H9 (cell line): ENCODE results near the gene MYOD1. TPM values are rescaled to one million over a fixed set of nuclear protein-coding genes. Genes with fewer than 3 reads are reported as not detected.

Experiments
- DNase-seq: peaks from one replicate; pipeline ENCODE4 v3.0.0-alpha.2; 2017
- H2AFZ ChIP-seq: one replicate; pipeline ENCODE4 v1.6.1; 2013; ENCODE audit warnings: mild to moderate bottlenecking, low read length, control low read depth, moderate library complexity
- H2AK5ac ChIP-seq: 2 replicates; pipeline ENCODE4 v1.6.1; 2013; ENCODE audit warnings: low read length, control low read depth, mixed read lengths; ENCODE audit not compliant: insufficient read length
- H2BK120ac ChIP-seq: one replicate; pipeline ENCODE4 v1.6.1; 2013; ENCODE audit warnings: low read depth, mild to moderate bottlenecking, low read length, control low read depth, inconsistent platforms; ENCODE audit not compliant: poor library complexity, severe bottlenecking
- H2BK12ac ChIP-seq: 2 replicates; pipeline ENCODE4 v1.6.1; 2013; ENCODE audit warnings: low read length, control low read depth, mixed read lengths, low read depth; ENCODE audit not compliant: insufficient read length
- H2BK15ac ChIP-seq: 2 replicates; pipeline ENCODE4 v1.6.1; 2013; ENCODE audit warnings: low read depth, low read length, control low read depth
- H2BK20ac ChIP-seq: one replicate; pipeline ENCODE4 v1.6.1; 2013; ENCODE audit warnings: low read depth, mild to moderate bottlenecking, low read length, control low read depth, inconsistent platforms; ENCODE audit not compliant: poor library complexity, severe bottlenecking
- H2BK5ac ChIP-seq: 2 replicates; pipeline ENCODE4 v1.6.1; 2013; ENCODE audit warnings: low read length, control low read depth, mixed read lengths; ENCODE audit not compliant: insufficient read length
- H3K14ac ChIP-seq: 2 replicates; pipeline ENCODE4 v1.6.1; 2013; ENCODE audit warnings: low read length, control low read depth; ENCODE audit not compliant: insufficient read depth
- H3K18ac ChIP-seq: 2 replicates; pipeline ENCODE4 v1.6.1; 2013; ENCODE audit warnings: low read depth, mild to moderate bottlenecking, mixed read lengths, low read length, control low read depth; ENCODE audit not compliant: insufficient read length
- H3K23ac ChIP-seq: 2 replicates; pipeline ENCODE4 v1.6.1; 2013; ENCODE audit warnings: low read length, control low read depth, mixed read lengths, low read depth; ENCODE audit not compliant: insufficient read length
- H3K23me2 ChIP-seq: 2 replicates; pipeline ENCODE4 v1.6.1; 2013; ENCODE audit warnings: low read depth, mild to moderate bottlenecking, mixed read lengths, low read length, control low read depth; ENCODE audit not compliant: insufficient read length, poor library complexity, severe bottlenecking
- H3K27ac ChIP-seq: 2 replicates; pipeline ENCODE4 v1.5.1; 2013; ENCODE audit warnings: low read length, control low read depth, mixed read lengths, low read depth; ENCODE audit not compliant: insufficient read length
- H3K27me3 ChIP-seq: 2 replicates; pipeline ENCODE4 v1.6.1; 2013; ENCODE audit warnings: low read length, control low read depth, inconsistent platforms; ENCODE audit not compliant: insufficient read depth
- H3K4ac ChIP-seq: 2 replicates; pipeline ENCODE4 v1.6.1; 2013; ENCODE audit warnings: low read depth, mild to moderate bottlenecking, control low read depth, inconsistent platforms, low read length, moderate library complexity
- H3K4me1 ChIP-seq: 2 replicates; pipeline ENCODE4 v1.6.1; 2013; ENCODE audit warnings: low read length, control low read depth, inconsistent platforms; ENCODE audit not compliant: insufficient read depth
- H3K4me2 ChIP-seq: 2 replicates; pipeline ENCODE4 v1.6.1; 2013; ENCODE audit warnings: low read length, control low read depth, mixed read lengths; ENCODE audit not compliant: insufficient read length, insufficient read depth
- H3K56ac ChIP-seq: 2 replicates; pipeline ENCODE4 v1.6.1; 2013; ENCODE audit warnings: low read depth, mild to moderate bottlenecking, mixed read lengths, low read length, control low read depth; ENCODE audit not compliant: insufficient read length
- H3K79me1 ChIP-seq: 2 replicates; pipeline ENCODE4 v1.6.1; 2013; ENCODE audit warnings: low read depth, mild to moderate bottlenecking, moderate library complexity, low read length, control low read depth, inconsistent platforms; ENCODE audit not compliant: insufficient read depth, poor library complexity, severe bottlenecking
- H3K79me2 ChIP-seq: 2 replicates; pipeline ENCODE4 v1.6.1; 2013; ENCODE audit warnings: low read length, control low read depth, inconsistent platforms; ENCODE audit not compliant: insufficient read depth
- H3K9ac ChIP-seq: 2 replicates; pipeline ENCODE4 v1.6.1; 2013; ENCODE audit warnings: low read length, control low read depth, mixed read lengths; ENCODE audit not compliant: insufficient read length; ENCODE audit errors: extremely low read depth
- H3K9me3 ChIP-seq: one replicate; pipeline ENCODE4 v1.6.1; 2013; ENCODE audit warnings: low read depth, low read length, inconsistent platforms; ENCODE audit not compliant: control insufficient read depth
- H3T11ph ChIP-seq: one replicate; pipeline ENCODE4 v1.6.1; 2013; ENCODE audit warnings: mild to moderate bottlenecking, low read length, control low read depth, inconsistent platforms
- H4K20me1 ChIP-seq: one replicate; pipeline ENCODE4 v1.6.1; 2013; ENCODE audit not compliant: control insufficient read depth, insufficient read length, insufficient read depth
- H4K5ac ChIP-seq: 2 replicates; pipeline ENCODE4 v1.6.1; 2013; ENCODE audit warnings: low read depth, mild to moderate bottlenecking, mixed read lengths, low read length, control low read depth; ENCODE audit not compliant: insufficient read length
- H4K8ac ChIP-seq: replicated peaks from 2 replicates; pipeline ENCODE4 v1.6.1; 2013; ENCODE audit warnings: low read length, control low read depth, mixed read lengths, low read depth; ENCODE audit not compliant: insufficient read length
- H4K91ac ChIP-seq: 2 replicates; pipeline ENCODE4 v1.6.1; 2013; ENCODE audit warnings: low read depth, mild to moderate bottlenecking, moderate library complexity, mixed read lengths, low read length, control low read depth; ENCODE audit not compliant: insufficient read length
- H3K27ac Mint-ChIP-seq, 3 experiments: 2 replicates in 2 of 3; 3 replicates in 1 of 3; pipeline ENCODE4 v1.8.0; 2020 to 2021; ENCODE audit warnings: mixed read lengths in 3 of 3, mild to moderate bottlenecking in 1 of 3, moderate library complexity in 1 of 3
- H3K27me3 Mint-ChIP-seq: 2 replicates; pipeline ENCODE4 v1.8.0; 2021; ENCODE audit warnings: low read depth, mild to moderate bottlenecking, moderate library complexity, mixed read lengths
- H3K36me3 Mint-ChIP-seq, 3 experiments: 2 replicates in 2 of 3; 3 replicates in 1 of 3; pipeline ENCODE4 v1.8.0; 2020 to 2021; ENCODE audit warnings: low read depth in 3 of 3, mixed read lengths in 3 of 3; ENCODE audit not compliant: insufficient read depth in 1 of 3
- H3K4me1 Mint-ChIP-seq, 2 experiments: 2 replicates each; pipeline ENCODE4 v1.8.0; 2020; ENCODE audit warnings: mixed read lengths in 2 of 2
- H3K4me3 Mint-ChIP-seq, 2 experiments: 2 replicates in 1 of 2; 3 replicates in 1 of 2; pipeline ENCODE4 v1.8.0; 2020 to 2021; ENCODE audit warnings: mild to moderate bottlenecking in 2 of 2, mixed read lengths in 2 of 2, moderate library complexity in 1 of 2
- H3K9me3 Mint-ChIP-seq, 2 experiments: 2 replicates in 1 of 2; 3 replicates in 1 of 2; pipeline ENCODE4 v1.8.0; 2020; ENCODE audit warnings: mild to moderate bottlenecking in 2 of 2, mixed read lengths in 2 of 2, moderate library complexity in 1 of 2
- WGBS: extraction: QIAGEN DNeasy Blood & Tissue Kit; methylation state at CpG from one replicate; pipeline ENCODE4 v1.1.7; 2013; ENCODE audit warnings: missing lambda C conversion rate, low lambda C conversion rate, mixed read lengths; ENCODE audit not compliant: insufficient read length; ENCODE audit errors: extremely low coverage; 5-methylcytosine and 5-hydroxymethylcytosine counted together
- total RNA-seq: library from RNA; stranded (reverse); gene quantifications from 2 replicates; pipeline ENCODE4 v1.2.1, GENCODE V29; 2021
- TF ChIP-seq, protein P1 (sequence below): fragments of 200-600 bp; sonication (generic); conservative IDR thresholded peaks from 3 replicates; pipeline ENCODE4 v1.8.0; 2021; ENCODE audit warnings: antibody characterized with exemption, mild to moderate bottlenecking

MYOD1 gene
- total RNA-seq, 1 experiment from 2014 or later, result not detected

DNA sequence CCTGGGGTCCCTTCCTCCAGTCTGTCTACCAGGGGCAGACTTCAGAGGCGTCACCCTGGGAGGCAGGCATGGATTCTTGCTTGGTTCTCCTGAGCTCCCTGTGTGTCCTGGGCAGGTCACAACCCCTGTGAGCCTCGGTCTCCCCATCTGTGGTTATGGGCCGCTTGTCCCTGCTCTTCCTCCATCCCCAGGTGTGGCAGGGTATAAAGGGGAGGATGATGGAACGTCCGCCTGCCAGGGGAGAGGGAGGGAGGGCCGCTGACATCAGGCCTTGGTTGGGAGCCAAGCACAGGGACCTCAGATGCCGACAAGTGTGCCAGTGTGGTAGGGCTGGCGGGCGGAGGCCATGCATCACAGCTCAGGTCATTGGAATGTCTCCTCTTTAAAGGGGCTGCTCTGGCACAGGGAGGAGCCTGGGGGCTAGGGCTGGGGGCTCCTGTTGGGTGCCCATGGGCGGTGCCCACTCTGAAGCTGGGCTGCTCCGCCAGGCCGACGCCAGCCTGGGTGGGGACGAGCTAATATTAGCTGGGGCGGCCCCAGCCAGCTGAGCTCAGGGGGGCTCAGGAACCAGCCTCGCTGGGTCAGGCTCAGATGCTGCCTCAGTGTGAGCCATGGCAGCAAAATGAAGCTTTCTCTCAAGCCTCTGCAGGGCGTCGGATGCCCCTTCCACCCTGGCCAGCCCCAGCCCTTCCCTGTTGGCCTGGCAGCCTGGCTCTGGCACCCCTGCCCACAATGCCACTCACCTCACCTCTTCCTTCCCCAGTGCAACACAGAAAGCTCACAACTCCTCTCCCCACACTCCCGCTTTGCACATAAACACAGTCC, 28.0 kb downstream of the MYOD1 start:
- Histone ChIP-seq H2BK120ac (no peak overlapping the region), H2AFZ (no peak overlapping the region), H4K8ac (no peak overlapping the region), H3K79me2 (no peaks in the 10 kb centered on the region), H3K9me3 (no peaks in the 10 kb centered on the region), H4K20me1 (no peaks in the 10 kb centered on the region), H4K91ac (no peak overlapping the region), H3K9ac (no peak overlapping the region), H3K14ac (no peak overlapping the region), H2BK5ac (no peak overlapping the region), H3K27me3 (no peaks in the 10 kb centered on the region), H3K56ac (no peak overlapping the region), H3K23me2 (no peaks in the 10 kb centered on the region), H3K4ac (no peak overlapping the region), H3K27ac (no peak overlapping the region), H2AK5ac (no peak overlapping the region), H3K18ac (no peak overlapping the region), H2BK12ac (no peak overlapping the region), H4K5ac (no peak overlapping the region), H3T11ph (no peak overlapping the region), H2BK15ac (no peak overlapping the region), H2BK20ac (no peak overlapping the region), H3K23ac (no peak overlapping the region), H3K79me1 (no peaks in the 10 kb centered on the region), H3K4me2 (no peak overlapping the region), H3K4me1 (no peaks in the 10 kb centered on the region)
- no peak overlapping the region for H3K27ac Mint-ChIP-seq
- H3K4me3 Mint-ChIP-seq, result no peak overlapping the region
- no peaks in the 10 kb centered on the region for H3K4me1 Mint-ChIP-seq
- DNase-seq, result no peak
- peaks cover 20% of the 10 kb centered on the region for H3K27me3 Mint-ChIP-seq
- no peaks in the 10 kb centered on the region for H3K9me3 Mint-ChIP-seq
- TF ChIP-seq, protein P1, sequence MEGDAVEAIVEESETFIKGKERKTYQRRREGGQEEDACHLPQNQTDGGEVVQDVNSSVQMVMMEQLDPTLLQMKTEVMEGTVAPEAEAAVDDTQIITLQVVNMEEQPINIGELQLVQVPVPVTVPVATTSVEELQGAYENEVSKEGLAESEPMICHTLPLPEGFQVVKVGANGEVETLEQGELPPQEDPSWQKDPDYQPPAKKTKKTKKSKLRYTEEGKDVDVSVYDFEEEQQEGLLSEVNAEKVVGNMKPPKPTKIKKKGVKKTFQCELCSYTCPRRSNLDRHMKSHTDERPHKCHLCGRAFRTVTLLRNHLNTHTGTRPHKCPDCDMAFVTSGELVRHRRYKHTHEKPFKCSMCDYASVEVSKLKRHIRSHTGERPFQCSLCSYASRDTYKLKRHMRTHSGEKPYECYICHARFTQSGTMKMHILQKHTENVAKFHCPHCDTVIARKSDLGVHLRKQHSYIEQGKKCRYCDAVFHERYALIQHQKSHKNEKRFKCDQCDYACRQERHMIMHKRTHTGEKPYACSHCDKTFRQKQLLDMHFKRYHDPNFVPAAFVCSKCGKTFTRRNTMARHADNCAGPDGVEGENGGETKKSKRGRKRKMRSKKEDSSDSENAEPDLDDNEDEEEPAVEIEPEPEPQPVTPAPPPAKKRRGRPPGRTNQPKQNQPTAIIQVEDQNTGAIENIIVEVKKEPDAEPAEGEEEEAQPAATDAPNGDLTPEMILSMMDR, result no peak
- no CpG with 5 or more reads among the region's 19 CpGs for WGBS
- H3K36me3 Mint-ChIP-seq, result no peaks in the 10 kb centered on the region
